ENCODE measurements around the gene KCNN2. TPM values are rescaled to one million over a fixed set of nuclear protein-coding genes. Genes with fewer than 3 reads are reported as not detected.

Gene KCNN2
- total RNA-seq, 4 donors from 2014 or later = 0.16 to 0.93 (median 0.25) TPM; not detected in 1

GRCh38 chr5:114467729-114468128 lies 105.9 kb downstream of the KCNN2 start:
- intact Hi-C loops (cut with DNase I; ENCODE audit: low total_unique reads) = no loop called here

GRCh38 chr5:114469372-114469771 lies 107.5 kb downstream of the KCNN2 start:
- in situ Hi-C loops (cut with MboI; ENCODE audit: low sequenced_read_pairs in 4 of 4) (loop anchor here in 2 of 4 donors (25.0 kb wide), 1 partner anchor 782 kb away; no protein-coding TSS in a partner anchor), intact Hi-C loops (cut with DNase I; ENCODE audit: low total_unique reads) (no loop called here)
- Histone ChIP-seq H3K4me1 (no peaks in the 10 kb centered on the region), H3K27ac (no peak overlapping the region), H3K4me3 (no peak overlapping the region), H3K9me3 (no peaks in the 10 kb centered on the region), H3K27me3 (no peaks in the 10 kb centered on the region), H3K36me3 (no peaks in the 10 kb centered on the region)
- no peak for TF ChIP-seq CTCF (IDR thresholded peaks at IDR 0.05 in 4 of 5, conservative IDR thresholded peaks at IDR 0.05 in 1 of 5)
- no peak for TF ChIP-seq POLR2A (IDR thresholded peaks at IDR 0.05)
- no peak for ATAC-seq
- DNase-seq = no peak

More at GRCh38 chr5:114467729-114468128, 105.9 kb downstream of the KCNN2 start:
- ATAC-seq = no peak
- TF ChIP-seq CTCF (IDR thresholded peaks at IDR 0.05 in 4 of 5, conservative IDR thresholded peaks at IDR 0.05 in 1 of 5) (no peak), POLR2A (IDR thresholded peaks at IDR 0.05) (no peak)
- Histone ChIP-seq H3K36me3 (no peaks in the 10 kb centered on the region), H3K27me3 (no peaks in the 10 kb centered on the region), H3K9me3 (no peaks in the 10 kb centered on the region), H3K27ac (no peak overlapping the region), H3K4me1 (no peaks in the 10 kb centered on the region), H3K4me3 (no peak overlapping the region)
- DNase-seq = no peak
- in situ Hi-C loops (cut with MboI; ENCODE audit: low sequenced_read_pairs in 4 of 4) = loop anchor here in 2 of 4 donors (25.0 kb wide), 1 partner anchor 780 kb away; no protein-coding TSS in a partner anchor

GRCh38 chr5:114471529-114471928 lies 109.7 kb downstream of the KCNN2 start:
- in situ Hi-C loops (cut with MboI; ENCODE audit: low sequenced_read_pairs in 4 of 4) = loop anchor here in 2 of 4 donors (25.0 kb wide), 1 partner anchor 784 kb away; no protein-coding TSS in a partner anchor
- intact Hi-C loops (cut with DNase I; ENCODE audit: low total_unique reads) = no loop called here

GRCh38 chr5:114473541-114473940 lies 111.7 kb downstream of the KCNN2 start:
- Histone ChIP-seq H3K27me3 (no peaks in the 10 kb centered on the region), H3K36me3 (no peaks in the 10 kb centered on the region), H3K27ac (no peak overlapping the region), H3K9me3 (no peaks in the 10 kb centered on the region), H3K4me3 (no peak overlapping the region), H3K4me1 (no peaks in the 10 kb centered on the region)
- in situ Hi-C loops (cut with MboI; ENCODE audit: low sequenced_read_pairs in 4 of 4) = loop anchor here in 2 of 4 donors (25.0 kb wide), 1 partner anchor 786 kb away; no protein-coding TSS in a partner anchor
- no peak for TF ChIP-seq CTCF (IDR thresholded peaks at IDR 0.05 in 4 of 5, conservative IDR thresholded peaks at IDR 0.05 in 1 of 5)
- no peak for TF ChIP-seq POLR2A (IDR thresholded peaks at IDR 0.05)
- ATAC-seq (no peak), DNase-seq (no peak)
- intact Hi-C loops (cut with DNase I; ENCODE audit: low total_unique reads) = no loop called here

More at GRCh38 chr5:114471529-114471928, 109.7 kb downstream of the KCNN2 start:
- Histone ChIP-seq H3K9me3 (no peaks in the 10 kb centered on the region), H3K27me3 (no peaks in the 10 kb centered on the region), H3K27ac (no peak overlapping the region), H3K4me3 (no peak overlapping the region), H3K4me1 (no peaks in the 10 kb centered on the region), H3K36me3 (no peaks in the 10 kb centered on the region)
- ATAC-seq (no peak), DNase-seq (no peak)
- TF ChIP-seq CTCF (IDR thresholded peaks at IDR 0.05 in 4 of 5, conservative IDR thresholded peaks at IDR 0.05 in 1 of 5) (no peak), POLR2A (IDR thresholded peaks at IDR 0.05) (no peak)
